Fibroblast of mammary gland (primary cell): ENCODE measurements around the gene MYADML2.

ENCODE experiments used
- DNase-seq: peaks from one replicate; pipeline ENCODE4 v3.0.0-alpha.2; 2010; ENCODE audit warnings: low read depth
- H3K4me3 ChIP-seq: 2 replicates; pipeline ENCODE4 v1.5.1; 2011; ENCODE audit warnings: low read depth, mild to moderate bottlenecking, low read length, moderate library complexity; ENCODE audit not compliant: control insufficient read depth
- TF ChIP-seq, protein P1 (sequence below): conservative IDR thresholded peaks from 2 replicates; pipeline ENCODE4 v1.5.1; 2011; ENCODE audit warnings: low read depth, low read length, inconsistent platforms; ENCODE audit not compliant: control insufficient read depth, insufficient read depth

The MYADML2 gene

DNA sequence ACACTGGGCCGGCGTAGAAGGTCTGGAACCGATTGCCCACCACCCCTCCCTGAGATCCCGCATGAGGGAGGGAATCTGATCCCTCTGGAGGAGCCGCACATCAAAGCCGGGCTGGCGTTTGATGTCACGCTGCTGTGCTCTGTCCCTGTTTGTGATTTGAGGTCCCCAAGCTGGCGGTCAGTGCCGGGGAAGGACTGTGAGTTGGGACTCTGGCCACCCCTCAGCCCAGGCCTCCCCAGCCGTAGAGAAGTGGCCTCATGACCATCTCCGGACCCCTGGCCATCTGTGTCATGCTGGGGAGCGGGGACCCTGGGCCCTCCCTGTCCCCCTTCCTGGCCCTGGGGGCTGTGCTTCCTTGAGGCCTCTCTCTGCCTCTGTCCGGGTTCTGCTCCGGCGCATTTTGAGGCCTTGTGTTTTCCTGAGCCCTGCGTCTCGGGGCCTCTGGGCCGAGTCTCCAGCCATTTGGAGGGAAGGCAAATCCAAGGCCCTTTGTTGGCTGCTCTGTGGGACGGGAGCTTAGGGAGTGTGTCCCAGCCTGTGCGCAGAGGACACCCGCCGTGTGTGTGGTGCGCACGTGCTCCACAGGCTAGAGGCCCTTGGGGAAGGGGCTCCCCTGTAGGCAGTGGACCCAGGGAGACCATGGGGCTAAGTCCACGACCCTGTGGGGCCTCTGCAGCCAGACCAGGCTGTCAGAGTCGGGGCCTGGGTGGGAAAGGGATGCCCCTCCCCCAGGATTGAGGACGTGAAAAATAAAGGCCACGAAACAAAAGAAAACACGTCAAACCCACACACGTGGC lies 45.5 kb upstream of the MYADML2 start:
- no peak for DNase-seq
- H3K4me3 ChIP-seq: no peak overlapping the region
- TF ChIP-seq, protein P1, sequence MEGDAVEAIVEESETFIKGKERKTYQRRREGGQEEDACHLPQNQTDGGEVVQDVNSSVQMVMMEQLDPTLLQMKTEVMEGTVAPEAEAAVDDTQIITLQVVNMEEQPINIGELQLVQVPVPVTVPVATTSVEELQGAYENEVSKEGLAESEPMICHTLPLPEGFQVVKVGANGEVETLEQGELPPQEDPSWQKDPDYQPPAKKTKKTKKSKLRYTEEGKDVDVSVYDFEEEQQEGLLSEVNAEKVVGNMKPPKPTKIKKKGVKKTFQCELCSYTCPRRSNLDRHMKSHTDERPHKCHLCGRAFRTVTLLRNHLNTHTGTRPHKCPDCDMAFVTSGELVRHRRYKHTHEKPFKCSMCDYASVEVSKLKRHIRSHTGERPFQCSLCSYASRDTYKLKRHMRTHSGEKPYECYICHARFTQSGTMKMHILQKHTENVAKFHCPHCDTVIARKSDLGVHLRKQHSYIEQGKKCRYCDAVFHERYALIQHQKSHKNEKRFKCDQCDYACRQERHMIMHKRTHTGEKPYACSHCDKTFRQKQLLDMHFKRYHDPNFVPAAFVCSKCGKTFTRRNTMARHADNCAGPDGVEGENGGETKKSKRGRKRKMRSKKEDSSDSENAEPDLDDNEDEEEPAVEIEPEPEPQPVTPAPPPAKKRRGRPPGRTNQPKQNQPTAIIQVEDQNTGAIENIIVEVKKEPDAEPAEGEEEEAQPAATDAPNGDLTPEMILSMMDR: no peak

DNA sequence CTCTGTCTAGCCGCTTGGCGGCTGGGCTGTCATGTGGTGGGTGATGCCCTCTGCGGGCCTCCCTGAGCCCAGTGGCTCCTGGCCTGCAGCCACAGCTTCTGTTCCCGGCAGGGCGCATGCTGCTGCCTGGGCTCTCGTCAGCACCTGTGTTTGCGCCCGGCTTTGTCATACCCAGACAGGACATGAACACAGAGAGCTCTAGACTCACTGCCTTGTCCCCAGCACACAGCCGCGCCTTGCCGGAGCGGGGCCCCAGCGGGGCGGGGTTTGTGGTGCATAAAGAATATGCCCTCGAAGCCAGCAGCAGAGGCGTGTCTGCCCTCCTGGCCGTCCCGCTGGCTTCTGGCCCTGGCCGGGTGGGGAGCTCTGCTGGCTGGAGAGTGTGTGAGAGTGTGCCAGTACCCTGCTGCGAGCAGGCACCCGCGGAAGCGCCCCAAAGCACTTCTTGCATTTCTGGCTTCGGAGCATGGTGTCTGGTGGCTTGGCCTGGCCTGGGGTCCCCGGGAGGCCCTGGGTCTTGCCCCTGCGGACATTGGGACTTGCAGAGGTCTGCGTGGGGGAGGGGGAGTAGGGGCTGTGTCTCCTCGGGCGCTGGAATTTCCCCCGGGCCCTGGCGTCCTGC lies 44.8 kb upstream of the MYADML2 start:
- TF ChIP-seq, protein P1: no peak

DNA sequence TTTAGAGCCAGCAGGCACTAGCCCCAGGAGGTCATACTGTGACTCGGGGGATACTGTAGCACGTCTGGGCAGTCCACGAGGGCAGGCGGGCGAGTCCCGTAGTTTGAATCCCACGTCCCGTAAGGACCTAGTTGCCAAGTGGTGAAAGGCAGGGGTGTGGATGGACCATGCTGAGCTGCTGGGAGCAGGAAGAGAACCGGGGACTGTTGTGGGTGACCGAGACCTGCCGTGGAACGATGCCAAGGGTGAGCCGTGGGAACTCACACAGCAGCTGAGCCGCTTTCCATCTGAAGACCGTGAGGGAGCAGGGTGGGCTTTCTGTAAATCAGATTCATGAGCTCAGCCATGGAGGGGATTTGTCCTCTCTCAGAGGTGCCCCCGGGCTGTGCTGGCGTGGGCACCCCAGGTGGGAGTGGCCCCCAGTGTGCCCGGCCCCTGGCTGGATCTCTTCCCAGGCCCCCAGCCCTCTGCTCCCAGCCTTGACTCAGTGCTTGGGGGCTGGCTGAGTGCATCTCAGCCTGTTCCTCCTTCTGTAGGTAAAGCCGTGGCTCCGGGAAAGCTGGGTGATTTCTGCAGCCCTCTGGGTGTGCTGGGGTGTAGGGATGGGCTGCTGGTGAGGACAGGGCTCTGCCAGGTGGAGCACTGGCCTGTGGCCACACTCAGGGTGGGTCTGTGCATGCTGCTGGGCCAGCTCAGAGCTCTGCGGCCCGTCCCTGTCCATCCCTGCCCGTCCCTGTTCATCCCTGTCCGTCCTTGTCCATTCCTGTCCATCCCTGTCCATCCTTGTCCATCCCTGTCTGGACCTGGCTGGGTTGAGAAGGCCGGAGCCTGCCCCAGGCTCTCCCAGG lies 44.0 kb upstream of the MYADML2 start:
- DNase-seq: no peak
- TF ChIP-seq, protein P1: no peak
- H3K4me3 ChIP-seq: no peak overlapping the region

More for the DNA sequence above, 44.8 kb upstream of the MYADML2 start:
- no peak overlapping the region for H3K4me3 ChIP-seq
- DNase-seq: peak; percentile 22

DNA sequence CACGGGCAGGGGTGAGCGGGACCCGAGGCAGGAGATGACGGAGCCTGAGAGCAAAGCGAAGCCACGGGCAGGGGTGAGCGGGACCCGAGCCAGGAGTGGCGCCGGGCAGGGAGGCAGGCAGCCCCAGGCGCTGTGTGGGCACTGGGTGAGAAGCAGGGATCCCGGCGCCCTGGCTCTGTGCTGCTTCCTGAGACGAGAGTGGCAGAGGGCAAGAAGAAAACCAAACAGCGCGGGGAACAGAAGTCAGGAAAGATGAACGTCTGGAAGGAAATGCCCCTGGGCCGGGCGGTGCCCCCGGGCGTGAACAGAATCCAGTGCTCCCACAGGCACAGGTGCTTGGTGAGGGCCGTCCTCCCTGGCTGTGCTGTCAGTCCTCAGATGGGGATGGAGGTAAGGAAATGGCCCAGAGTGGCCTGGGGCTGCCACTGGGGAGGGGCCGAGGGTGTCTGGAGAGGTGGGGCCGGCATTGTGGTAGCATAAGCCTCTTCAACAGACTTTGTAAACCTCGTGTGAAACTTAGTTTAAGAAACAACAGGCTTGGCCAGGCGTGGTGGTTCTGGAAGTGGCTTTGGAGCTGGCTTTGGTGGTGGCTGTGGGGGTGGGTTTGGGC lies 40.2 kb upstream of the MYADML2 start:
- no peak overlapping the region for H3K4me3 ChIP-seq
- no peak for DNase-seq
- TF ChIP-seq, protein P1: no peak

DNA sequence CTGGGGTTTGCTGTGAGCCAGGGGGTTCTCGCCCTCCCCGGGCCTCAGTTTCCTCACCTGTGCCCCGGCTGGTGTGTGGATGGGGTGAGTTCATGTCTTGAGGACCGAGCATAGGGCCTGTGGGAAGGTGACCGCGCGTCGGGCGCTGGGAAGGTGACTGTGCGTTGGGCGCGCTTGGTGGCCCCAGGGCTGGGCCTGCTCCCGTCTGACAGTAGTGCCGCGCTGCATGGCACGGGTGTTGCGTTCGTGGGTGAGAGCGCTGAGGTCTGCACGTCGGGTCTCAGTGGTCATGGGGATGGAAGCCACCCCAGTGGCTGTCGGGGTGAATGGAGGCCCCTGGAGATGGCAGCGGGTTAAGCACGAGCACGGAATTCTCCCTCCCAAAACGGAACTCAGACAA lies 39.6 kb upstream of the MYADML2 start:
- TF ChIP-seq, protein P1: no peak
- no peak overlapping the region for H3K4me3 ChIP-seq
- no peak for DNase-seq

DNA sequence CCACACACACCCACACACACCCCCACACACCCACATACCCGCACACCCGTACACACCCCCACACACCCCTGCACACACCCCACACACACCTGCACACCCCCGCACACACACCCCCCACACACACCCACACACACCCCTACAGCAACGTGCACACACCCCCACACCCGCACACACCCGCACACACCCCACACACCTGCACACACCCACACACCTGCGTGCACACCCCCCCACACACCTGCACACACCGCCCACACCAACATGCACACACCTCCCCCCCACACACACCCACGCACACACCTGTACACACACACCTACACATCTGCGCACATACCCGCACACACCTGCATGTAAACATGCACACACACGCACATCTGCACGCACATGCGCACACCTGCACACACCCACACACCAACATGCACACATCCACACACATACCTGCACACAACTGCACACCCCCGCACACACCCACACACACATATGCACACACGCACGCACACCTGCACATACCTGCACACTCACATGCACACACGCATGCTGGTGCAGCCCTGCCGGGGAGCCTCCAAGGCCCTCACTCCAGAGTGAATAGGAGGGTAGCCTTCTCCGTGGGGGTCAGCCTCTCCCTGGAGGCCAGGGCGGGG lies 37.9 kb upstream of the MYADML2 start:
- DNase-seq: no peak
- no peak overlapping the region for H3K4me3 ChIP-seq
- TF ChIP-seq, protein P1: no peak
